Ovary (tissue), 3 donors: ENCODE measurements around the gene NTRK3.

Source experiments
- EP300 ChIP-seq: sonication (generic); formaldehyde crosslinking; IDR thresholded peaks from one replicate; pipeline ENCODE4 v1.6.1; 2017; ENCODE audit warnings: antibody characterized with exemption
- POLR2A ChIP-seq: fragments of 450-650 bp; IDR thresholded peaks from one replicate; pipeline ENCODE4 v1.6.1; 2017; ENCODE audit warnings: antibody characterized with exemption, mild to moderate bottlenecking, moderate library complexity
- TF ChIP-seq, protein P1 (sequence below), 3 donors: fragments of 450-650 bp in 2 of 3; fragments of 200-600 bp in 1 of 3; IDR thresholded peaks; one replicate each; pipeline versions ENCODE4 v1.5.1 to v1.8.0; 2016 to 2022; ENCODE audit warnings: antibody characterized with exemption in 3 of 3, mild to moderate bottlenecking in 1 of 3
- donor health status: DM: no; HTN: no; CAD: no.

DNA sequence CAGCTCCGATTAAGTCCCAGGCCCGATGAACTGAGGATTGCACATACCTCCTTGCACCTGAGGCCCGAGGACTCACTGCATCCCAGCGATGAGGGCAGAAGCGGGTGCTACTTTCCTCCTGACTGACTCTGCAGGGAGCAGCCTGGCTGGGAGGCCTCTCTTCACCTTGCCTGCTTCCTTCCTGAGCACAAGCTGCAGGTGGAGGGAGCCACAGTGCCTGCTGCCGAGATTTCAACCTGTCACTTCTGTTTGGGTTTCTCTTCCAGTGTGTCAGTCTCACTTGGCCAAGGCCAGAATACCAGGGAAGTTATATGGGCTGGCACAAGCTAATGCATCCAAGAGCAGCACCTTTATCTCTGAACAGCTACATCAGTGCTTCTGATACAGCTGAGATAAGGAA is 185.4 kb downstream of the NTRK3 start:
- TF ChIP-seq POLR2A (no peak), EP300 (no peak)
- TF ChIP-seq, protein P1, sequence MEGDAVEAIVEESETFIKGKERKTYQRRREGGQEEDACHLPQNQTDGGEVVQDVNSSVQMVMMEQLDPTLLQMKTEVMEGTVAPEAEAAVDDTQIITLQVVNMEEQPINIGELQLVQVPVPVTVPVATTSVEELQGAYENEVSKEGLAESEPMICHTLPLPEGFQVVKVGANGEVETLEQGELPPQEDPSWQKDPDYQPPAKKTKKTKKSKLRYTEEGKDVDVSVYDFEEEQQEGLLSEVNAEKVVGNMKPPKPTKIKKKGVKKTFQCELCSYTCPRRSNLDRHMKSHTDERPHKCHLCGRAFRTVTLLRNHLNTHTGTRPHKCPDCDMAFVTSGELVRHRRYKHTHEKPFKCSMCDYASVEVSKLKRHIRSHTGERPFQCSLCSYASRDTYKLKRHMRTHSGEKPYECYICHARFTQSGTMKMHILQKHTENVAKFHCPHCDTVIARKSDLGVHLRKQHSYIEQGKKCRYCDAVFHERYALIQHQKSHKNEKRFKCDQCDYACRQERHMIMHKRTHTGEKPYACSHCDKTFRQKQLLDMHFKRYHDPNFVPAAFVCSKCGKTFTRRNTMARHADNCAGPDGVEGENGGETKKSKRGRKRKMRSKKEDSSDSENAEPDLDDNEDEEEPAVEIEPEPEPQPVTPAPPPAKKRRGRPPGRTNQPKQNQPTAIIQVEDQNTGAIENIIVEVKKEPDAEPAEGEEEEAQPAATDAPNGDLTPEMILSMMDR (IDR thresholded peaks at IDR 0.05) = no peak
